Measurements from ENCODE around the gene SRRM1. TPM values are rescaled to one million over a fixed set of nuclear protein-coding genes. Genes with fewer than 3 reads are reported as not detected.
A peak's percentile ranks its signal among the peaks of the same experiment; 100 is the strongest.

SRRM1 gene
- polyA plus RNA-seq, 1 donor (not counting 4 experiments of a cell fraction or from before 2014, with no cell fraction given): 56.1 TPM

- Histone ChIP-seq H4K20me1 (ENCODE audit: control insufficient read depth, extremely low read depth, insufficient read depth, low read length) (no peaks in the 10 kb centered on the region), H3K4me1 (ENCODE audit: control insufficient read depth, extremely low read depth, insufficient read depth, low read length) (peaks cover 23% of the 10 kb centered on the region), H3K9me1 (ENCODE audit: control insufficient read depth, extremely low read depth, insufficient read depth, low read length) (no peaks in the 10 kb centered on the region), H3K9me3 (ENCODE audit: control insufficient read depth, low read depth, low read length) (no peaks in the 10 kb centered on the region), H3K36me3 (ENCODE audit: control insufficient read depth in 2 of 2, extremely low read depth in 1 of 2, insufficient read depth in 2 of 2, low read length in 2 of 2) (no peaks in the 10 kb centered on the region), H3K4me3 (ENCODE audit: control insufficient read depth in 2 of 3, extremely low read depth in 1 of 3, insufficient read depth in 2 of 3, low read depth in 1 of 3, low read length in 3 of 3) (no peak overlapping the region), H3K9ac (ENCODE audit: control insufficient read depth, extremely low read depth, insufficient read depth, low read length) (no peak overlapping the region), H3K4me2 (ENCODE audit: control insufficient read depth, extremely low read depth, insufficient read depth, low read depth, low read length) (no peak overlapping the region), H3K27me3 (ENCODE audit: control insufficient read depth, extremely low read depth, insufficient read depth, low read length) (no peaks in the 10 kb centered on the region), H3K79me2 (ENCODE audit: control insufficient read depth, insufficient read depth, low read length) (no peaks in the 10 kb centered on the region), H2AFZ (ENCODE audit: control insufficient read depth, low read length) (no peak overlapping the region), H3K27ac (ENCODE audit: control insufficient read depth, insufficient read depth, low read length) (no peak overlapping the region)
- FAIRE-seq (no peak), DNase-seq (ENCODE audit: low read depth, low spot score) (no peak)
- no peak for TF ChIP-seq CTCF (optimal IDR thresholded peaks at IDR 0.05 in 1 of 3, IDR thresholded peaks at IDR 0.05 in 1 of 3, conservative IDR thresholded peaks at IDR 0.05 in 1 of 3; ENCODE audit: extremely low read depth in 1 of 3, insufficient read depth in 2 of 3, low read length in 3 of 3)
- no peak for TF ChIP-seq EZH2 (IDR thresholded peaks at IDR 0.05; ENCODE audit: low read length)
- dilution Hi-C loops (cut with MboI; ENCODE audit: extremely low pct_ligation_motif_present, low sequenced_read_pairs): no loop called here
These were observed 72.6 kb downstream of the SRRM1 start for GRCh38 chr1:24715658-24716057.

GRCh38 chr1:24717887-24718650 lies 75.0 kb downstream of the SRRM1 start:
- no peaks in the 10 kb centered on the region for H4K20me1 ChIP-seq (ENCODE audit: control insufficient read depth, extremely low read depth, insufficient read depth, low read length)
- H3K9me1 ChIP-seq (ENCODE audit: control insufficient read depth, extremely low read depth, insufficient read depth, low read length): no peaks in the 10 kb centered on the region
- H3K4me2 ChIP-seq (ENCODE audit: control insufficient read depth, extremely low read depth, insufficient read depth, low read depth, low read length): no peak overlapping the region
- TF ChIP-seq CTCF (optimal IDR thresholded peaks at IDR 0.05 in 1 of 3, IDR thresholded peaks at IDR 0.05 in 1 of 3, conservative IDR thresholded peaks at IDR 0.05 in 1 of 3; ENCODE audit: extremely low read depth in 1 of 3, insufficient read depth in 2 of 3, low read length in 3 of 3) (no peak), EZH2 (IDR thresholded peaks at IDR 0.05; ENCODE audit: low read length) (no peak)
- FAIRE-seq (peak; percentile 20), DNase-seq (ENCODE audit: low read depth, low spot score) (no peak)
- no peak overlapping the region for H3K4me3 ChIP-seq (ENCODE audit: control insufficient read depth in 2 of 3, extremely low read depth in 1 of 3, insufficient read depth in 2 of 3, low read depth in 1 of 3, low read length in 3 of 3)
- no peak overlapping the region for H3K27ac ChIP-seq (ENCODE audit: control insufficient read depth, insufficient read depth, low read length)
- H3K9ac ChIP-seq (ENCODE audit: control insufficient read depth, extremely low read depth, insufficient read depth, low read length): no peak overlapping the region
- no peaks in the 10 kb centered on the region for H3K27me3 ChIP-seq (ENCODE audit: control insufficient read depth, extremely low read depth, insufficient read depth, low read length)
- H3K79me2 ChIP-seq (ENCODE audit: control insufficient read depth, insufficient read depth, low read length): no peaks in the 10 kb centered on the region
- no peaks in the 10 kb centered on the region for H3K9me3 ChIP-seq (ENCODE audit: control insufficient read depth, low read depth, low read length)
- H2AFZ ChIP-seq (ENCODE audit: control insufficient read depth, low read length): no peak overlapping the region
- peaks cover 22% of the 10 kb centered on the region for H3K4me1 ChIP-seq (ENCODE audit: control insufficient read depth, extremely low read depth, insufficient read depth, low read length)
- H3K36me3 ChIP-seq (ENCODE audit: control insufficient read depth in 2 of 2, extremely low read depth in 1 of 2, insufficient read depth in 2 of 2, low read length in 2 of 2): no peaks in the 10 kb centered on the region
- dilution Hi-C loops (cut with MboI; ENCODE audit: extremely low pct_ligation_motif_present, low sequenced_read_pairs): no loop called here
